Measurements from ENCODE around the gene GCNT2.

DNA sequence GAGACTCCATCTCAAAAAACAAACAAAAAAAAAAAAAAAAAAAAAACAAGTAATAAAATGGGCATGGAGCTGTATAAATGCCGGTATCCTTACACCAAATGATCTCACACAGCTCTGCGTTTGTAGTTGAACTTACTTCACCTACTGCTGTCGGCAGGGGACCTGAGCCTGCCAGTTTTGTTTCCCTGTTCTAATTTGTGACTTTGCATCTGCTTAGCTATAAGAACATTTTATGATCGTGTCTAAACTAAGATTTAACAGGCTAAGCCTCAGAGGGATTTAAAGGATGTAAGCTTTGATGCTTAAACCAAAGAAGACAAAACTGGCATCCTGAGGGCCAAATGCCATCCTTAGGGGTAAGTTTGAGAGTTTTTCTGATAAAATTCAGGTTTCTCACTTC, 58.7 kb downstream of the GCNT2 start:
- TF ChIP-seq CTCF (IDR thresholded peaks at IDR 0.05): no peak
- TF ChIP-seq POLR2AphosphoS5 (IDR thresholded peaks at IDR 0.05): no peak

Data from gastroesophageal sphincter (tissue), 3 donors.